HG03097 (cell line): ENCODE measurements around the gene GAST.
"Not testable (repeated sequence)": the region's sequence is repeated elsewhere in the genome, so short reads cannot be mapped to it uniquely, and the experiment has no call there.

Experiments
- ATAC-seq: cut with Tn5 transposase; IDR thresholded peaks from one replicate; pipeline ENCODE4 v1.9.1; 2021; ENCODE audit not compliant: unreplicated experiment, low FRiP score

GAST gene

GRCh38 chr17:41711669-41712400, at the start of gene GAST:
Gene GAST (plus strand): TSS chr17:41712331. CDS start chr17:41715437, 3,106 bp downstream.
- ATAC-seq, result no peak

- ATAC-seq, result no peak
These were observed 48.5 kb upstream of the GAST start for GRCh38 chr17:41663451-41664171.

- ATAC-seq, result no peak
These were observed 48.0 kb upstream of the GAST start for GRCh38 chr17:41664172-41664457.

GRCh38 chr17:41664587-41665565, 47.3 kb upstream of the GAST start:
- no peak for ATAC-seq

- ATAC-seq, result peak; percentile 57
These were observed 46.4 kb upstream of the GAST start for GRCh38 chr17:41665566-41666236.

GRCh38 chr17:41666237-41666641, 45.9 kb upstream of the GAST start:
- peak; percentile 35 for ATAC-seq

- peak; percentile 44 for ATAC-seq
These were observed 45.3 kb upstream of the GAST start for GRCh38 chr17:41666708-41667279.

GRCh38 chr17:41667280-41668041, 44.7 kb upstream of the GAST start:
- ATAC-seq, result no peak

- no peak for ATAC-seq
These were observed 40.0 kb upstream of the GAST start for GRCh38 chr17:41672153-41672552.

- not testable (repeated sequence) for ATAC-seq
These were observed 36.7 kb upstream of the GAST start for GRCh38 chr17:41675157-41676057.

- no peak for ATAC-seq
These were observed 36.1 kb upstream of the GAST start for GRCh38 chr17:41676058-41676419.

GRCh38 chr17:41678411-41678906, 33.7 kb upstream of the GAST start:
- ATAC-seq, result peak; percentile 15

GRCh38 chr17:41678907-41679739, 33.0 kb upstream of the GAST start:
- peak; percentile 64 for ATAC-seq

- ATAC-seq, result no peak
These were observed 32.2 kb upstream of the GAST start for GRCh38 chr17:41679740-41680425.

- no peak for ATAC-seq
These were observed 31.6 kb upstream of the GAST start for GRCh38 chr17:41680426-41681040.

- ATAC-seq, result no peak
These were observed 30.4 kb upstream of the GAST start for GRCh38 chr17:41681776-41682175.
